ENCODE data around the gene OSTN.

DNA sequence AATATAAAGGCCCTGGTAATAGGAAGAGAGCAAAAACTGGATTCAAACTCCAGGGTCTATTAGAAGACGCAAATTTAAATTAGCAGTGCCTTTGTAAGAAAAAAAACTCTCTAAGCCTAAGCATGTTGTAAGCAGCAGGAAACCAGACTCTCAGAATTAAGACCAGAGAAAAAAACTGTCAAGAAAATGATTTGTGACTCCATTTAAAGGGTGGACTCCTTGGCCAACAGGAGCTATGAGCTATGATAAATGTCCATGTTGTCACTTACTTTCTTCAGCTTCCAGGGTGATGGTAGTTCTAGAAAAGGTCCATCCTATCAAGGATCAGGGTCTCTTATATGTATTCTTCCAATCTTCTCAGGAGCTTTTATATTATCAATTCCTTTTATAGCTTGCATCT lies 95.2 kb downstream of the OSTN start:
- TF ChIP-seq, protein P1, sequence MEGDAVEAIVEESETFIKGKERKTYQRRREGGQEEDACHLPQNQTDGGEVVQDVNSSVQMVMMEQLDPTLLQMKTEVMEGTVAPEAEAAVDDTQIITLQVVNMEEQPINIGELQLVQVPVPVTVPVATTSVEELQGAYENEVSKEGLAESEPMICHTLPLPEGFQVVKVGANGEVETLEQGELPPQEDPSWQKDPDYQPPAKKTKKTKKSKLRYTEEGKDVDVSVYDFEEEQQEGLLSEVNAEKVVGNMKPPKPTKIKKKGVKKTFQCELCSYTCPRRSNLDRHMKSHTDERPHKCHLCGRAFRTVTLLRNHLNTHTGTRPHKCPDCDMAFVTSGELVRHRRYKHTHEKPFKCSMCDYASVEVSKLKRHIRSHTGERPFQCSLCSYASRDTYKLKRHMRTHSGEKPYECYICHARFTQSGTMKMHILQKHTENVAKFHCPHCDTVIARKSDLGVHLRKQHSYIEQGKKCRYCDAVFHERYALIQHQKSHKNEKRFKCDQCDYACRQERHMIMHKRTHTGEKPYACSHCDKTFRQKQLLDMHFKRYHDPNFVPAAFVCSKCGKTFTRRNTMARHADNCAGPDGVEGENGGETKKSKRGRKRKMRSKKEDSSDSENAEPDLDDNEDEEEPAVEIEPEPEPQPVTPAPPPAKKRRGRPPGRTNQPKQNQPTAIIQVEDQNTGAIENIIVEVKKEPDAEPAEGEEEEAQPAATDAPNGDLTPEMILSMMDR (IDR thresholded peaks at IDR 0.05) = no peak
- TF ChIP-seq ZFX (IDR thresholded peaks at IDR 0.05; ENCODE audit: borderline replicate concordance) = no peak
